ENCODE data around the gene VPS51. TPM values are rescaled to one million over a fixed set of nuclear protein-coding genes. Genes with fewer than 3 reads are reported as not detected.

The VPS51 gene
- total RNA-seq, 1 donor from 2014 or later: 318 TPM

DNA sequence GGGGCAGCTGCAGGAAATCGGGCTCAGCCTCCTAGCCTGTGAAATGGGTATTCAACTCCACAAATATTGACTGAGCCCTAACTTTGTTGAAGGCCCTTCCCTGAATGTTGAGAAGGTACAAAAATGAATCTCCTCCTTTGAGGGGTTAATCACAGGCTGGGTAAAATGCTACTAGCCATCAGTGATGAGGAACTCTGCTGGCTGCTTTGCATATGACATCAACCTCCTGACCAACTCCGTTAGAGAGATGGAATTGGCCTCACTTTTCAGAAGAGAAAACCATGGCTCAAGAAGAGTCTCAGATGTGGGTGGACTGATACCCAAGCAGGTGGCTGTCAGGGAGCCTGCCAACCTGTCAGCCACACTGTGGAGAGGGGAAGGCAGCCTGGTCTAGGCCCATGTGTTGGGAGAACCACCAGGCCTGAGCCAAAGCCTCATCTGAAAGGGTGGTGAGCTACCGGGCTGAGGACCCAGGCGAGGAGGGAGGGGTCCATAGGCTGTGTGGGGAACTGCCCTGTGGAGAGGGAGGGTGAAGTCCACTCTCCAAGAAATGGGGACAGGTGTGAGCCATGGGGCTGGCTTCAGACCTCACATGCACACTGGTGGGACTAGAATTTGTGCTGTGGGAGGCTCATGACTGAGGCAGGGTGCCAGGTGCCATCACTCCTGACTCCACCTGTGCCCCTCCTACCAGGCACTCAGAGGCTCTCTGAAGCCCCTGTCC, 23.9 kb upstream of the VPS51 start:
- DNase-seq (ENCODE audit: extremely low read depth, low read depth, low spot score): no peak

GRCh38 chr11:65072631-65072966, 23.4 kb upstream of the VPS51 start:
- no peak for DNase-seq (ENCODE audit: extremely low read depth, low read depth, low spot score)

DNA sequence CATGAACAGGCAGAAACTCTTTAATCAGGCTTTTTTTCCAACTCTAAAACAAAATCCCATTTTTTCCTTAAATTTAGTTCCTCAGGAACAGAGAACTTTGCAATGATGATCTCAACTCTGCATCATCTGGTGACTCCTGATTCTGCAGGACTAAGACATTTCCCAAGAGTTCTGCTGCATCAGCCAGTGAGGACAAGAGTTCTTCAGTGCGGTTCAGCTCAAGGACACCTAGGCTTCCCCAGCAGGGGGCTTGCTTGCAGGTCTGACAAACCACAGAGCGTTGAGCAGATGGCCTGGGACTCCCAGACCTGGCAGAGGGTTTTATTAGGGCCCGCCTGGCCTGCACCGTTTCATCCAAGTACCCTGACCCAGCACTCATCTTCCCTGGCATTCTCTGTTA, 18.6 kb upstream of the VPS51 start:
- no peak for DNase-seq (ENCODE audit: extremely low read depth, low read depth, low spot score)

GRCh38 chr11:65078151-65078550, 17.9 kb upstream of the VPS51 start:
- no peak for DNase-seq (ENCODE audit: extremely low read depth, low read depth, low spot score)

DNA sequence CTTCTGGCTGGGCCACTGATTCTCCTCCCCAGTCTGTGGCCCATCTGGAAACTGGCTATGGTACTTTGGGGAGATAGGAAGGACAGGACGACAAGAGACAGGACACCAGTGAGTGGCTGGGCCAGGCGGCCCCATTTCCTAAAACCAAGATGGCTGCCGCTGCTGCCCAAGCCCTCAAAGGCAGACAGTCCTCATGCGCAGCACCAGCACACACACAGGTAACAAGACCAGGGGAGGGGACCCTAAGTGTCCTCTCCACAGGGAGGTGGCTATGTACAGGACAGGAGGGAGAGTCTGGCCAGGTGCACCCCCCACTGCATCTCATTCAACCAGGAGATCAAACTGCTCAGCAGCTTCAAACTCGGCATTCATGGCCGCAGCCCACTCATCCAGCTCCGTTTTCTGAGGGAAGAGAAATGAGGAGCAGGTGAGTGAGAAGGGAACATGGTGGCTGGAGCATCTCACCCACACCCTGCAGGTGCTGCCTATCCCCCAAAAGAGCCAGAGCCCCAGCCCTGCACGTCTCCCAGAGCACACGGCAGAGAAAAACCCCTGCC, 17.1 kb upstream of the VPS51 start:
- DNase-seq (ENCODE audit: extremely low read depth, low read depth, low spot score): no peak

- DNase-seq (ENCODE audit: extremely low read depth, low read depth, low spot score): no peak
Observed at GRCh38 chr11:65083134-65083833, 12.7 kb upstream of the VPS51 start.

GRCh38 chr11:65083834-65084597, 12.0 kb upstream of the VPS51 start, which contains the start of the genes CDCA5 and ZFPL1:
CDCA5 (minus strand) TSS chr11:65084040; CDS start chr11:65083978, 62 bp downstream.
ZFPL1 (plus strand) TSS chr11:65084222; CDS start chr11:65084699, 477 bp downstream.
- DNase-seq (ENCODE audit: extremely low read depth, low read depth, low spot score): peak; percentile 39

- no peak for DNase-seq (ENCODE audit: extremely low read depth, low read depth, low spot score)
Observed at GRCh38 chr11:65084598-65085375, 11.2 kb upstream of the VPS51 start.

DNA sequence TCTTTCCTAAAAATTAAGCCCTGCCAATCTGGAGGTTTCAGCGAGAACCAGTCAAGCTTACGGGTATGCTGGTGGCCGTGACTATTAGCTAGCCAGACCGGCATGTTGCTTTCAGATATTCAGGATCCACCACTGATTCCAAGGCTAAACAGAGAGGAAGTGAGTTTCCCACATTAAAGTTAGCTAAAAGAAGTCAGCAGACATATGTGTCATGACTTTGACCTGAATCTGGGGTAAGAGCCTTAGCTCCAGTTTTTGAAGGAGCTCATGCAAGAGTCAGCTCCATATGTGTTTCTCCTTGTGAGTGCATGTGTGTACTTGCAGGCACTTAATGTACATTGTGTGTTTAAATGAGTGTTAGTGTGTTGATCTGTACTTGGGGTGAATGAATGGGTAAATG, 10.6 kb upstream of the VPS51 start:
- no peak for DNase-seq (ENCODE audit: extremely low read depth, low read depth, low spot score)

DNA sequence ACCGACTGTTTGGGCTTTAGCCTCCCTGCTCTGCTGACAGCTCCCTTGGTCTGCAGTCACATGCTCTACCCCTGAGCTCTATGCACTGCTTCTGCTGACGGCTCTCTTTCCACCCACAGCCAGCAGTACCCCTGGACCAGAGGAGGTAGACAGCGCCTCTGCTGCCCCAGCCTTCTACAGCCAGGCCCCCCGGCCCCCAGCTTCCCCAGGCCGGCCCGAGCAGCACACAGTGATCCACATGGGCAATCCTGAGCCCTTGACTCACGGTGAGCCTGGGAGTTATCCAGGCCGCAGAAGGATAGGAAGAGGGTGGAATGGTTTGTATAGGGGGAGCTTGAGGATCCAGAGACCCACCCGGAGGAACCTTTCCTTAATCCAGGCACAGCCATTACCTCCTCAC, 9.2 kb upstream of the VPS51 start:
- DNase-seq (ENCODE audit: extremely low read depth, low read depth, low spot score): no peak

GRCh38 chr11:65087216-65087615, 8.8 kb upstream of the VPS51 start:
- DNase-seq (ENCODE audit: extremely low read depth, low read depth, low spot score): no peak

DNA sequence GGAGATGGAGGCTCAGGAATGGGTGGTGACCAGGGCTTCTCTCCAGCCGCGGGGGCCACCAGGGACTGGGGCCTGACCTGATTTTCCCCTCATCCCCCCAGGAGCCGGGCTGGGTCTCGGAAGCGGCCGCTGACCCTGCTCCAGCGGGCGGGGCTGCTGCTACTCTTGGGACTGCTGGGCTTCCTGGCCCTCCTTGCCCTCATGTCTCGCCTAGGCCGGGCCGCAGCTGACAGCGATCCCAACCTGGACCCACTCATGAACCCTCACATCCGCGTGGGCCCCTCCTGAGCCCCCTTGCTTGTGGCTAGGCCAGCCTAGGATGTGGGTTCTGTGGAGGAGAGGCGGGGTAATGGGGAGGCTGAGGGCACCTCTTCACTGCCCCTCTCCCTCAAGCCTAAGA, 8.2 kb upstream of the VPS51 start:
- DNase-seq (ENCODE audit: extremely low read depth, low read depth, low spot score): no peak

- no peak for DNase-seq (ENCODE audit: extremely low read depth, low read depth, low spot score)
Observed at GRCh38 chr11:65089621-65090020, 6.4 kb upstream of the VPS51 start.

DNA sequence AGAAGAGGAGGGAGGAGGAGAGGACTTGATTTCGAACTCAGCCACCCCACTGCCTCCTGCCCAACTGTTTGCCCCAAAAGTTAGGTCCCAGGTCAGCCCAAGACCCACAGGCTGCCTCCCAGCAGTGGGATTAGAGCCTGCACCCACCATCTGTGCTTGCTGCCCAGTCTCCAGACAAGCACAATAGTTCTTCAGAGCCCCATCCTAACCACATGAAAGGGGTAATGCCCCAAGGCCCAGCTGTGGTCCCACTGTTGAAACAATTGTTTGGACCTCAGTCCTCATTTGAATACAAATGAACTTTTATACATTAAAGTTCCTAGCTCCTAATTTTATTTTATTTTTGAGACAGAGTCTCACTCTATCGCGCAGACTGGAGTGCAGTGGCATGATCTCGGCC, 5.4 kb upstream of the VPS51 start:
- DNase-seq (ENCODE audit: extremely low read depth, low read depth, low spot score): no peak

DNA sequence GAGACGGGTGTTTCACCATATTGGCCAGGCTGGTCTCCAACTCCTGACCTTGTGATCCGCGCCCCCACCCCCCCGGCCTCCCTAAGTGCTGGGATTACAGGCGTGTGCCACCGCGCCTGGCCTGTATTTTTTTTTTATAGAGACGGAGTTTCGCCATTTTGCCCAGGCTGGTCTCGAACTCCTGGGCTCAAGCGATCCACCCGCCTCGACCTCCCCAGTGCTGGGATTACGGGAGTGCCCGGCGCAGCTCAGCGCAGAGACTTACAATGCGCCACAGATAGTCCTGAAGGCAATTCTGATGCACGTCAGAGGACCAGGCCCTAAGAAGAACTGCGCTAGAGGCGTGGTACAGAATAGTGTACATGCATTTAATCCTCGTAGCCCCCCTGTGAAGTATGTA, 587 bp upstream of the VPS51 start:
- DNase-seq (ENCODE audit: extremely low read depth, low read depth, low spot score): no peak

DNA sequence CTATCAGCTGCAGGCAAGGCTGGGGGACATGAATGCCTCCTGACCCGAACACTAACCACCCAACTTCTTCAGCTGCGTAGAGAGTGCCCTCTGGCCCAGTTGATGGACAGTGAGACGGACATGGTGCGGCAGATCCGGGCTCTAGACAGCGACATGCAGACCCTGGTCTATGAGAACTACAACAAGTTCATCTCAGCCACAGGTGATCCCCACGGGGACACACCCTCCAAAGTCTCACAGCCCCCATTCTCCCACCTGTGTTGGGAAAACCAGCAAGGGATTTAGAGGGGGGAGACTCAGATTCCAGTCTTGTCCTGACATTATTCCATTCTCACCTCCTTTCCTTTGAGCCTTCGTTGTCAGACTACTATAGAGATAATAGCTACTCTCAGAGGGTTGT, 912 bp downstream of the VPS51 start:
- no peak for DNase-seq (ENCODE audit: extremely low read depth, low read depth, low spot score)

DNA sequence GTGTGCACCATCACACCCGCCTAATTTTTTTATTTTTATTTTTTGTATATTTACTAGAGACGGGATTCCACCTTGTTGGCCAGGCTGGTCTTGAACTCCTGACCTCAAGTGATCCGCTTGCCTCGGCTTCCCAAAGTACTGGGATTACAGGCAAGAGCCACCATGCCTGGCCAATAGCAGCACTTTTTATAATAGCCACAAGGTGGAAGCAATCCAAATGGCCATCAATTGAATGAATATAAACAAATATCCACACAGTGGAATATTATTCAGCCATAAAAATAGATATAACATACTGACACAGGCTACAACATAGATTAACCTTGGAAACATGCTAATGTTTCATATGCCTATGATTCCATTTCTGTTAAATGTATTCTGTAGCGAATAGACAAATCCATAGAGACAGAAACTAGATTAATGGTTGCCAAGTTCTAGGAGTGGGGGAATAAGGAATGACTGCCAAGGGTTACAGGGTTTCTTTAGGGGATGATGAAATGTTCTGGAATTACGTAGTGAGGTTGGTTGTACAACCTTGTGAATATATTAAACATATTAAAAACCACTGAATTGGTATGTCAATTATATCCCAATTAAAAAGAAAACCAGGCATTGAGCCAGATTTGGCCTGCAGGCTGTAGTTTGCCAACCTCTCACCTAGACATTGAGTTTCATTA, 4.8 kb downstream of the VPS51 start:
- no peak for DNase-seq (ENCODE audit: extremely low read depth, low read depth, low spot score)

DNA sequence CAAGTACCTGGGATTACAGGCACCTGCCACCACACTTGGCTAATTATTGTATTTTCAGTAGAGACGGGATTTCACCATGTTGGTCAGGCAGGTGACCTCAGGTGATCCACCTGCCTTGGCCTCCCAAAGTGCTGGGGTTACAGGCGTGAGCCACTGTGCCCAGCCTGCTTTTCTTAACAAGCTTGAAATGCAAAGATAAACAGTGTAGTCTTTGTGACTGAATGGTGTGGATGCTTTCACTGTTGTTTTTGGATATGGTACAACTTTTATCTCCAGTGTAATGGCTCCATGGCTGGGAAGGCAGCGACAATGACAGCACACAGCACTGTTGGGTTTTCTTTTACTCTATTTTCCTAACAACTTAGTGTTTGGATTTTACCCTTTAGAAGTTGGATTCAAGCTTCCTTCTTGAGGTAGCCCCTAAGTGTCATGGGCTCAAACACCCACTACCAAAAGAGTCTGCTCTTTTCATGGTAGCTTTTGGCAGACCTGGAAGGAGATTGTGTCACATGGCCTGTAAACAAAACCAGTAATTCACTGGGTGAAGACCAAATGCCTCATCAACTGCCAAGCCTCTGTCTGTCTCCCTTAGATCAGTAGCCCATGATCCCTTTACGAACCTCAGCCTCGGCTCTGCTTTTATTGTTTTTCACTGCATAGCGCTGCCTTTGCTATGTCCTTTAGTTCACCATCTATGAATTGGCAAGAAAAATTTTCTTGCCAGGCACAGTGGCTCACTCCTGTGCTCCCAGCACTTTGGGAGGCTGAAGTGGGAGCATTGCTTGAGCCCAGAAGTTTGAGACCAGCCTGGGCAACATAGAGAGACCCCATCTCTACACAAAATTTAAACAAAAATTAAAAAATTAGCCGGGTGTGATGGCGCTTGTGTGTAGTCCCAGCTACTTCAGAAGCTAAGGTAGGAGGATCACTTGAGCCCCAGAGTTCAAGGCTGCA, 6.4 kb downstream of the VPS51 start:
- no peak for DNase-seq (ENCODE audit: extremely low read depth, low read depth, low spot score)

GRCh38 chr11:65103476-65103875, 7.5 kb downstream of the VPS51 start:
- no peak for DNase-seq (ENCODE audit: extremely low read depth, low read depth, low spot score)

Measured in glomerular endothelial cell (primary cell).